ENCODE data around the gene HDDC2.

DNA sequence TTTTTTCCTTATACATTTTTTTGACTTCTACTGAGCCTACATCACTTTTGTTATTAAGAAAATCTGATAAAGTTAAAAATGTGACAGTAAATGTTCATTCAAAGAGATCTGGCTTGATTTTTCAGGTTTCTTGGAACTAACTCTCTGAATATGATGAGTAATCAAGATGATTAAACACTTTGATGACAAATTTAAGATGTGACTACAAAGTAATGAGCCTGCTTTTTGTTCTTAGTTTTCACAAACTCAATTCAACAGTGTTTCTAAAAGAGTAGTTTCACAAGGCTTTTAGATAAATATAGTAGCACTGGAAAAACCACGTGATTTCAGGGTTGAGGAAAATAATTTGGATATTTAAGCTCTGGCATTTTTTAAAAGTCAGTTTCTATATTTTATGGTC, 37.9 kb upstream of the HDDC2 start:
- TF ChIP-seq, protein P1, sequence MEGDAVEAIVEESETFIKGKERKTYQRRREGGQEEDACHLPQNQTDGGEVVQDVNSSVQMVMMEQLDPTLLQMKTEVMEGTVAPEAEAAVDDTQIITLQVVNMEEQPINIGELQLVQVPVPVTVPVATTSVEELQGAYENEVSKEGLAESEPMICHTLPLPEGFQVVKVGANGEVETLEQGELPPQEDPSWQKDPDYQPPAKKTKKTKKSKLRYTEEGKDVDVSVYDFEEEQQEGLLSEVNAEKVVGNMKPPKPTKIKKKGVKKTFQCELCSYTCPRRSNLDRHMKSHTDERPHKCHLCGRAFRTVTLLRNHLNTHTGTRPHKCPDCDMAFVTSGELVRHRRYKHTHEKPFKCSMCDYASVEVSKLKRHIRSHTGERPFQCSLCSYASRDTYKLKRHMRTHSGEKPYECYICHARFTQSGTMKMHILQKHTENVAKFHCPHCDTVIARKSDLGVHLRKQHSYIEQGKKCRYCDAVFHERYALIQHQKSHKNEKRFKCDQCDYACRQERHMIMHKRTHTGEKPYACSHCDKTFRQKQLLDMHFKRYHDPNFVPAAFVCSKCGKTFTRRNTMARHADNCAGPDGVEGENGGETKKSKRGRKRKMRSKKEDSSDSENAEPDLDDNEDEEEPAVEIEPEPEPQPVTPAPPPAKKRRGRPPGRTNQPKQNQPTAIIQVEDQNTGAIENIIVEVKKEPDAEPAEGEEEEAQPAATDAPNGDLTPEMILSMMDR (IDR thresholded peaks at IDR 0.05): no peak
- TF ChIP-seq POLR2A (IDR thresholded peaks at IDR 0.05): no peak

All from body of pancreas (tissue), 4 donors.